Retinal pigment epithelial cell (primary cell): ENCODE measurements around the gene SORBS1.
A peak's percentile ranks its signal among the peaks of the same experiment; 100 is the strongest.

Experiments used
- DNase-seq: peaks from one replicate; pipeline ENCODE4 v3.0.0-alpha.2; 2010; ENCODE audit warnings: low read depth
- H3K4me3 ChIP-seq: 2 replicates; pipeline ENCODE4 v1.5.1; 2011; ENCODE audit warnings: mild to moderate bottlenecking, low read length, control low read depth, moderate library complexity
- TF ChIP-seq, protein P1 (sequence below): conservative IDR thresholded peaks from 2 replicates; pipeline ENCODE4 v1.5.1; 2011; ENCODE audit warnings: low read depth, low read length, control low read depth, inconsistent platforms

SORBS1 gene

DNA sequence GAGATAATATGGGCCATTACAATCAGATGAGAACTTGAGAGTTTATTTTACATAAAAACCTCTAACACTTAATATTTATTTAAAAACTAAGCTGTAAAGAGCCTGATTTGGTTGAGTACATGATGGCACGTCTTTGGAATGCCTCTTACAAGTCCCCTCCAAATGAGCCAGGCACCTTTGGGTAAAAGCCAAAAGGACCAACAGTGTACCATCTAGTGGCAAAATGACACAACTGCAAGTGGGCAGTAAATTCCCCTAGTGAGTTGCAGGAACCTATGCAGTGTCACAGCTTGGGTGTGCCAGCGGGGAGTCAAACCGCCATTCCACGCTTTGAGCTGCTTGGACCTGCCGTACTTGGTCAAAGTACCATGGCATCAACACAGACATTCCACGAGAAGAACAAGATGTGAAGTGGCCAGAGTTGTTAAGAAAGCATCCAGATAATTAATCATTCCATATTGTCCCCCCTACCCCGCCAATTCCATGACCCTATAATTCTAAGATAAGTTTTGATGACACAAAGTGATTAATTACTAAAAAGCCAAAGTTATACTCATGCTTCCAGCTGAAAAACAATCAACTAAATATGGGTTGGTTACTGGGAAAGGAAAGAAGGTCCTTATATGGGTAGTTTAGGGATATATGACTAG is 115.2 kb downstream of the SORBS1 start:
- H3K4me3 ChIP-seq, result no peak overlapping the region
- peak; percentile 39 for DNase-seq
- TF ChIP-seq, protein P1, sequence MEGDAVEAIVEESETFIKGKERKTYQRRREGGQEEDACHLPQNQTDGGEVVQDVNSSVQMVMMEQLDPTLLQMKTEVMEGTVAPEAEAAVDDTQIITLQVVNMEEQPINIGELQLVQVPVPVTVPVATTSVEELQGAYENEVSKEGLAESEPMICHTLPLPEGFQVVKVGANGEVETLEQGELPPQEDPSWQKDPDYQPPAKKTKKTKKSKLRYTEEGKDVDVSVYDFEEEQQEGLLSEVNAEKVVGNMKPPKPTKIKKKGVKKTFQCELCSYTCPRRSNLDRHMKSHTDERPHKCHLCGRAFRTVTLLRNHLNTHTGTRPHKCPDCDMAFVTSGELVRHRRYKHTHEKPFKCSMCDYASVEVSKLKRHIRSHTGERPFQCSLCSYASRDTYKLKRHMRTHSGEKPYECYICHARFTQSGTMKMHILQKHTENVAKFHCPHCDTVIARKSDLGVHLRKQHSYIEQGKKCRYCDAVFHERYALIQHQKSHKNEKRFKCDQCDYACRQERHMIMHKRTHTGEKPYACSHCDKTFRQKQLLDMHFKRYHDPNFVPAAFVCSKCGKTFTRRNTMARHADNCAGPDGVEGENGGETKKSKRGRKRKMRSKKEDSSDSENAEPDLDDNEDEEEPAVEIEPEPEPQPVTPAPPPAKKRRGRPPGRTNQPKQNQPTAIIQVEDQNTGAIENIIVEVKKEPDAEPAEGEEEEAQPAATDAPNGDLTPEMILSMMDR, result peak; percentile 92

DNA sequence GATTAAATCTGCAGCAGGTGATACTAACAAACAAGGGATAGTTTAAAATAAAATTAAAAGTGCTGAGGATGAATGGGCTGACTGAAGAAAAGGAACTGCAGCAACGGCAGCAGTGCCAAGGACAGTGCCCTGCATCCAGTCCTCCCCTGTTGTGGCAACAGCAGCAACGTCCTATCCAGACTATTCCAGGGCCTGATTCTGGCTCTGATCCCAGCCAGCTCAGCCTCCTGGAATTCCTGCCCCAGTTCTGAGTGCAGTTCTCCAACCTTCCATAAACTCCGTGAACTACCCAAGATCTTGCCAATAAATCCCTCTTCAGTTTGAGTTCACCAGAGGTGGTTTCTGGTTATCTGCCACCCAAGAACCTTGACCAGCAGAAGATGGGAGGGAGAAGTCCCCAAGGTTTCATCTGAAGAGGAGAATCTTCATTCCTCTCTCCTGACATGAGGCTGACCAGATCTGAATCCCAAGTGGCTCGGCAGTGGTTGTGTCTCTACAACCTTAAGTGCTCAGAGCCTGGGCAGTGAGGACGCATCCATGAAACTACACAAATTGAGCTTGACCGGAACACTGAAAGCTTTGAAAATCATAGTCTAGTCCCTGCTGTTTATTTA is 115.8 kb downstream of the SORBS1 start:
- peak; percentile 43 for DNase-seq
- no peak overlapping the region for H3K4me3 ChIP-seq
- TF ChIP-seq, protein P1, result no peak

DNA sequence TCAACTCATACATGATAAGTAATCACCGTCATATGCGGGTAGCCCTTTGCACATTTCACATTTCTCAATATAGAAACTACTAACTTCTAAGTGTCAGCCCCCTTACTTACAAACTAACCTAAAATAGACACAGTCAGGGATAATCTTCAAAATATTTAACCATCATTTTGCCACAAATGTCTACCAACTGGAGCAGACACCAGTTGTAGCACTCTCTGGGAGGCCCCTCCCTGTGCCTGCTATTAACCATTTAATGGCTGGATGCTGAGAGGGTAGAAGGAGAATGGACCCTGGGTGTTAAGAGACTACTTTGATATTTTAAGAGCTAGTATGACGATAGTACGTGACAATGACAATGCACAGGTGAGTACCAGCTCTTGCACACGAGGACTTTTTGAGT is 116.4 kb downstream of the SORBS1 start:
- TF ChIP-seq, protein P1, result no peak
- no peak overlapping the region for H3K4me3 ChIP-seq
- DNase-seq, result no peak

DNA sequence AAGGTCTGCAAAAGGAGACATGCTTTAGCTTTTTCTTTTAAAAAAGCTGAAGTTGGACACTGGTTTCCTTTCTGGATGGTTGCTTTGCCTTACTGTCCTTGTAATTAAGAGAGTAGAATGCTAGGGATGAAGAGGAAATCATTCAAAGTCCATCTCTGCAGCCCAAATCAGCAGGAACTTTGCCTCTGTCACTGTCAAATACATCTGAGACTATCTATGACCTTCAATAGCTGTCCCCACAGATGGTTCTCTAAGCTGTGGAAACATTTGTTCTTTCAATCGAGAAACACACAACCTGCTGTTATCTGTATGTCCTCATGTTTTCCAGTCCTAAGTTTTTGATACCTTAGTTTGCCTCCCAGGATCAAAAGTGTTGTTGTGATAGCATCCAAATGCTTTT is 117.5 kb downstream of the SORBS1 start:
- H3K4me3 ChIP-seq, result no peak overlapping the region
- no peak for DNase-seq
- TF ChIP-seq, protein P1, result no peak

DNA sequence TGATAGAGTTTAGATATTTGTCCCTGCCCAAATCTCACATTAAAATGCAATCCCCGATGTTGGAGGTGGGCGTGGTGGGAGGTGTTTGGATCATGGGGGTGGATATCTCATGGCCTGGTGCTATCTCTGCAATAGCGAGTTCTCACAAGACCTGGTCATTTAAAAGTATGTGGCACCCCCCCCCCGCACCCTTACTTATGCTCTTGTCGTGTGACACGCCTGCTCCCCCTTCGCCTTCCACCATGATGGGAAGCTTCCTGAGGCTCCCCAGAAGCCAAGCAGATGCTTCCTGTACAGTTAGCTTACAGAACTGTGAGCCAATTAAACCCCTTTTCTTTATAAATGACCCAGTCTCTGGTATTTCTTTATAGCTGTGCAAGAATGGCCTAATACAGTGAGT is 118.8 kb downstream of the SORBS1 start:
- DNase-seq, result no peak
- TF ChIP-seq, protein P1, result no peak
- H3K4me3 ChIP-seq, result no peak overlapping the region

DNA sequence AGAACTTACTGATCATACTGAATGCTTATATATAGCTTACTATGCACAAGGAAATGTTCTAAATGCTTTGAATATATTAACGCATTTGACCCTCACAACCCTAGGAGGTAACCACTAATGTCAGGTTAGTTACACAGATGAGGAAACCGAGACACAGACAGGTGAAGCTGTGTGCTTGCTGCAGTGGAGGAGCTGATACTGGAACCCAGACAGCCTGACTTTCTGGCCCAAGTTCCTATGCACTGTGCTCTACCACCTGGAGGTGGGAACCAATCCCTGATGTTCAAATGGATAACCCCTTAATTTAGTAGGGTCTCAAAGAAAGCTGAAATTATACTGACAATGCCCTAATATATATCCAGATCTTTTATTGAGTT is 119.6 kb downstream of the SORBS1 start:
- TF ChIP-seq, protein P1, result no peak
- H3K4me3 ChIP-seq, result no peak overlapping the region
- DNase-seq, result no peak
